OCI-LY7 (cell line): Measurements from ENCODE around the gene TPM1.

Experiments
- CTCF ChIP-seq: fragments of 200-600 bp; sonication (generic); conservative IDR thresholded peaks from 2 replicates; pipeline ENCODE4 v1.5.1; 2014; ENCODE audit warnings: mild to moderate bottlenecking, antibody characterized with exemption, low read length, moderate library complexity, mixed read lengths
- EZH2phosphoT487 ChIP-seq: fragments of 200-600 bp; sonication (generic); IDR thresholded peaks from 2 replicates; pipeline ENCODE4 v1.6.1; 2018; ENCODE audit warnings: low read depth, borderline replicate concordance, mild to moderate bottlenecking, mixed run types, antibody characterized with exemption, low read length, moderate library complexity, mixed read lengths

- no peak for TF ChIP-seq CTCF
- no peak for TF ChIP-seq EZH2phosphoT487
Measured at GRCh38 chr15:63061975-63062374, 19.4 kb downstream of the TPM1 start.
